Measurements from ENCODE around the gene NTRK2. TPM values are rescaled to one million over a fixed set of nuclear protein-coding genes. Genes with fewer than 3 reads are reported as not detected.

Gene NTRK2
- not detected in 2 replicates for total RNA-seq (2014; rRNA removed; shearing (Covaris generic); ENCODE audit: low replicate concordance)

GRCh38 chr9:84669288-84670137, at the start of gene NTRK2:
Gene NTRK2, plus strand, starts transcription at chr9:84669729. Its CDS starts 1,020 bp downstream, at chr9:84670749.
- no peaks in the 10 kb centered on the region for H3K9me3 ChIP-seq (ENCODE audit: low read length)
- no peak within 1 kb of the TSS for H3K27ac ChIP-seq (ENCODE audit: low read length)
- H3K4me2 ChIP-seq (ENCODE audit: low read depth, low read length, poor library complexity, severe bottlenecking): no peak within 1 kb of the TSS
- H3K9me2 ChIP-seq (replicated peaks; ENCODE audit: insufficient read depth, low read length): no peaks in the 10 kb centered on the region
- no peaks in the 10 kb centered on the region for H3K36me3 ChIP-seq (ENCODE audit: insufficient read depth, low read length)
- H3K27me3 ChIP-seq (ENCODE audit: low read length): no peaks in the 10 kb centered on the region
- H3K9ac ChIP-seq (ENCODE audit: low read length): no peak within 1 kb of the TSS
- no peak within 1 kb of the TSS for H2AFZ ChIP-seq (ENCODE audit: low read length)
- no peak within 1 kb of the TSS for H3K4me3 ChIP-seq (ENCODE audit: low read length)
- DNase-seq: no peak
- no peaks in the 10 kb centered on the region for H4K20me1 ChIP-seq (ENCODE audit: insufficient read depth, low read depth, low read length)
- no peaks in the 10 kb centered on the region for H3K79me2 ChIP-seq (ENCODE audit: low read length)
- H3K4me1 ChIP-seq (ENCODE audit: low read length): no peaks in the 10 kb centered on the region

- Histone ChIP-seq H2AFZ (ENCODE audit: low read length) (no peak overlapping the region), H3K9ac (ENCODE audit: low read length) (no peak overlapping the region), H3K9me2 (replicated peaks; ENCODE audit: insufficient read depth, low read length) (no peaks in the 10 kb centered on the region; the same call in 1 of the 2 replicates), H3K4me1 (ENCODE audit: low read length) (no peaks in the 10 kb centered on the region), H3K4me3 (ENCODE audit: low read length) (no peak overlapping the region), H3K9me3 (ENCODE audit: low read length) (no peaks in the 10 kb centered on the region), H3K4me2 (ENCODE audit: low read depth, low read length, poor library complexity, severe bottlenecking) (no peak overlapping the region), H3K27me3 (ENCODE audit: low read length) (no peaks in the 10 kb centered on the region; the same call in 1 of the 2 replicates), H3K27ac (ENCODE audit: low read length) (no peak overlapping the region), H3K36me3 (ENCODE audit: insufficient read depth, low read length) (no peaks in the 10 kb centered on the region), H4K20me1 (ENCODE audit: insufficient read depth, low read depth, low read length) (no peaks in the 10 kb centered on the region), H3K79me2 (ENCODE audit: low read length) (no peaks in the 10 kb centered on the region)
- no peak for DNase-seq
Measured at GRCh38 chr9:84620338-84620737, 49.2 kb upstream of the NTRK2 start.

DNA sequence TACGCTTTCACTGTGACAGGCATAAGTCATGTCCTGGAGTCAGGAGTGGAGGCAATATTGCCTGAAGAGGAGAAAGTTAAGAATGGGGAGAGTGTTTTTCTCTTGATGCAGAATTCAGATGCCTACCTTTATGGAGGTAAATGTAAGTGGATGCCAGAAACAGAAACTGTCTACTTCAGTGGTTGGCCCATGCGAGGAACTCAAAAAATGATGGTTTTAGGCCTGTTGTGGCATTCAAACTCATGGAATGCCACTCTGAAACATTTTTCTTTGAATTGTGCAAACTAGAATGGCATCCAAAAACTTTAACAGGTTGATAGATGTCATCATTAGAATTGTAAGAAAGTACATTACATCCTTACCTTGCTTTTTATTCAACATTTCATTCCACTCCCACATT, 47.7 kb upstream of the NTRK2 start:
- Histone ChIP-seq H3K36me3 (ENCODE audit: insufficient read depth, low read length) (no peaks in the 10 kb centered on the region), H3K4me3 (ENCODE audit: low read length) (no peak overlapping the region)

DNA sequence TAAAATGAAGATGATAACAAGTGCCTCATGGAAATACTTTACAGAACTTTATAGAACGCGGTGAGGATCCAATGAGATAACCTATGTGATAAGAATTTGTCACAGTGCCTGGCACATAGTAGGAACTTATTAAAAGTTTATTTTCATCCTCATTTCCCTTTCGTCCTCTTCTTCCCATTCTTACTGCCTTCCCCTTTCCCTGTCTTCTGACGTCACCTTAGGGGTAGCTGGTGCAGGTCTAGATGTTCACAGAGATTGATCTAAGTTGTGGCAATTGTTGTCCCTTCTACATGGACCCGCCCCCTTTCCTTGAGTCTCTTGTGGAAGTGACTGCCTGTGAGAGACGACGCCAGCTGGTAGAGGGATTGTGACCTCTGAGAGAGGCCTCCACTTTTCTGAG, 46.5 kb upstream of the NTRK2 start:
- Histone ChIP-seq H3K9me3 (ENCODE audit: low read length) (no peaks in the 10 kb centered on the region), H3K4me3 (ENCODE audit: low read length) (no peak overlapping the region), H3K27me3 (ENCODE audit: low read length) (no peaks in the 10 kb centered on the region), H3K36me3 (ENCODE audit: insufficient read depth, low read length) (no peaks in the 10 kb centered on the region), H3K4me1 (ENCODE audit: low read length) (no peaks in the 10 kb centered on the region), H3K27ac (ENCODE audit: low read length) (no peak overlapping the region), H3K9ac (ENCODE audit: low read length) (no peak overlapping the region), H3K9me2 (replicated peaks; ENCODE audit: insufficient read depth, low read length) (no peaks in the 10 kb centered on the region; the same call in 1 of the 2 replicates), H3K4me2 (ENCODE audit: low read depth, low read length, poor library complexity, severe bottlenecking) (no peak overlapping the region), H3K79me2 (ENCODE audit: low read length) (no peaks in the 10 kb centered on the region), H4K20me1 (ENCODE audit: insufficient read depth, low read depth, low read length) (no peaks in the 10 kb centered on the region), H2AFZ (ENCODE audit: low read length) (no peak overlapping the region)
- DNase-seq: no peak

More for the DNA sequence above, 47.7 kb upstream of the NTRK2 start:
- Histone ChIP-seq H2AFZ (ENCODE audit: low read length) (no peak overlapping the region), H3K27ac (ENCODE audit: low read length) (no peak overlapping the region), H3K9me2 (replicated peaks; ENCODE audit: insufficient read depth, low read length) (no peaks in the 10 kb centered on the region; the same call in 1 of the 2 replicates), H3K9me3 (ENCODE audit: low read length) (no peaks in the 10 kb centered on the region), H3K79me2 (ENCODE audit: low read length) (no peaks in the 10 kb centered on the region), H4K20me1 (ENCODE audit: insufficient read depth, low read depth, low read length) (no peaks in the 10 kb centered on the region), H3K4me1 (ENCODE audit: low read length) (no peaks in the 10 kb centered on the region), H3K9ac (ENCODE audit: low read length) (no peak overlapping the region), H3K27me3 (ENCODE audit: low read length) (no peaks in the 10 kb centered on the region; the same call in 1 of the 2 replicates), H3K4me2 (ENCODE audit: low read depth, low read length, poor library complexity, severe bottlenecking) (no peak overlapping the region)
- DNase-seq: no peak

GRCh38 chr9:84636436-84636835, 33.1 kb upstream of the NTRK2 start:
- no peak for DNase-seq
- Histone ChIP-seq H3K9ac (ENCODE audit: low read length) (no peak overlapping the region), H3K4me3 (ENCODE audit: low read length) (no peak overlapping the region), H3K9me3 (ENCODE audit: low read length) (no peaks in the 10 kb centered on the region), H3K27me3 (ENCODE audit: low read length) (no peaks in the 10 kb centered on the region), H3K27ac (ENCODE audit: low read length) (no peak overlapping the region), H3K4me2 (ENCODE audit: low read depth, low read length, poor library complexity, severe bottlenecking) (no peak overlapping the region), H3K4me1 (ENCODE audit: low read length) (no peaks in the 10 kb centered on the region), H3K9me2 (replicated peaks; ENCODE audit: insufficient read depth, low read length) (no peaks in the 10 kb centered on the region), H3K79me2 (ENCODE audit: low read length) (no peaks in the 10 kb centered on the region), H3K36me3 (ENCODE audit: insufficient read depth, low read length) (no peaks in the 10 kb centered on the region), H2AFZ (ENCODE audit: low read length) (no peak overlapping the region), H4K20me1 (ENCODE audit: insufficient read depth, low read depth, low read length) (no peaks in the 10 kb centered on the region)

- H3K79me2 ChIP-seq (ENCODE audit: low read length): no peaks in the 10 kb centered on the region
- H3K27ac ChIP-seq (ENCODE audit: low read length): no peak overlapping the region
- no peaks in the 10 kb centered on the region for H3K36me3 ChIP-seq (ENCODE audit: insufficient read depth, low read length)
- H4K20me1 ChIP-seq (ENCODE audit: insufficient read depth, low read depth, low read length): no peaks in the 10 kb centered on the region
- H3K27me3 ChIP-seq (ENCODE audit: low read length): no peaks in the 10 kb centered on the region
- H3K9ac ChIP-seq (ENCODE audit: low read length): no peak overlapping the region
- no peak overlapping the region for H2AFZ ChIP-seq (ENCODE audit: low read length)
- H3K9me3 ChIP-seq (ENCODE audit: low read length): no peaks in the 10 kb centered on the region
- no peak for DNase-seq
- no peaks in the 10 kb centered on the region; the same call in 1 of the 2 replicates for H3K9me2 ChIP-seq (replicated peaks; ENCODE audit: insufficient read depth, low read length)
- no peak overlapping the region for H3K4me3 ChIP-seq (ENCODE audit: low read length)
- no peak overlapping the region for H3K4me2 ChIP-seq (ENCODE audit: low read depth, low read length, poor library complexity, severe bottlenecking)
- H3K4me1 ChIP-seq (ENCODE audit: low read length): no peaks in the 10 kb centered on the region
Measured at GRCh38 chr9:84642553-84643141, 26.9 kb upstream of the NTRK2 start.

GRCh38 chr9:84647699-84648098, 21.8 kb upstream of the NTRK2 start:
- DNase-seq: no peak
- Histone ChIP-seq H3K4me1 (ENCODE audit: low read length) (no peaks in the 10 kb centered on the region), H4K20me1 (ENCODE audit: insufficient read depth, low read depth, low read length) (no peaks in the 10 kb centered on the region), H3K79me2 (ENCODE audit: low read length) (no peaks in the 10 kb centered on the region), H3K9ac (ENCODE audit: low read length) (no peak overlapping the region), H2AFZ (ENCODE audit: low read length) (no peak overlapping the region), H3K27me3 (ENCODE audit: low read length) (no peaks in the 10 kb centered on the region), H3K27ac (ENCODE audit: low read length) (no peak overlapping the region), H3K36me3 (ENCODE audit: insufficient read depth, low read length) (no peaks in the 10 kb centered on the region), H3K9me3 (ENCODE audit: low read length) (no peaks in the 10 kb centered on the region), H3K4me2 (ENCODE audit: low read depth, low read length, poor library complexity, severe bottlenecking) (no peak overlapping the region), H3K4me3 (ENCODE audit: low read length) (no peak overlapping the region), H3K9me2 (replicated peaks; ENCODE audit: insufficient read depth, low read length) (no peaks in the 10 kb centered on the region)

DNA sequence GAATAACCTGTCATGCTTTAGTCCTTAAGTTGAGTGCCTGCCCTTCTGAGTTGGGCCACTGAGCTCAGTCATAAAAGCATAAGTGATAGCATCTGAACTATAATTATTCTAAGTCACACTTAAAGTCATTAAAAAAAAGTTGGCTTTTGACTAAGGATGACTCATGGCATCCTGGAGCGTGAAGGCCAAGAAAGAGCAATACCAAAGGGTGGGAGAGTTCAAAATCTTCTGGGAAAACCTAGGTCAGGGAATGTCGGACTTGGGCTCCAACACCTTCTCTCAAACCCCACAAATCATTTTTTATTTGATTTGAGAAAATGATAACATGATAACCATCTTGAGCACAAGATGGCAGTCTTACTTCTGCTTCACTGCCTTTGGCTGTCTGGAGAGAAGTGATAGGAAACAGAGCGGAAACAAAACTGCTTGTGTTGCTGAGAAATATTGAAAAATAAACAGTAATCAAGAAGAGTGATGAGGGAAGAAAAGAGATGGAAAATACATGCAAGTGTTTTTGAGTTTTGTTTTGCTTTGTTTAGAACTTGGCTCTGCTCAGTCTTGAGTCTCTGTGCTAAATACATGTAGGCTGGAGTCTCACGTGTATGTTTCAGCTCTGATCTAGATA, 16.9 kb upstream of the NTRK2 start:
- H3K27ac ChIP-seq (ENCODE audit: low read length): no peak overlapping the region

More for the DNA sequence above, 16.9 kb upstream of the NTRK2 start:
- H3K36me3 ChIP-seq (ENCODE audit: insufficient read depth, low read length): no peaks in the 10 kb centered on the region
- H2AFZ ChIP-seq (ENCODE audit: low read length): no peak overlapping the region
- no peak overlapping the region for H3K4me3 ChIP-seq (ENCODE audit: low read length)
- no peaks in the 10 kb centered on the region for H3K27me3 ChIP-seq (ENCODE audit: low read length)
- no peak overlapping the region for H3K9ac ChIP-seq (ENCODE audit: low read length)
- DNase-seq: no peak
- H3K9me2 ChIP-seq (replicated peaks; ENCODE audit: insufficient read depth, low read length): no peaks in the 10 kb centered on the region
- no peaks in the 10 kb centered on the region for H3K79me2 ChIP-seq (ENCODE audit: low read length)
- H3K9me3 ChIP-seq (ENCODE audit: low read length): no peaks in the 10 kb centered on the region
- no peak overlapping the region for H3K4me2 ChIP-seq (ENCODE audit: low read depth, low read length, poor library complexity, severe bottlenecking)
- no peaks in the 10 kb centered on the region for H4K20me1 ChIP-seq (ENCODE audit: insufficient read depth, low read depth, low read length)
- H3K4me1 ChIP-seq (ENCODE audit: low read length): no peaks in the 10 kb centered on the region

Measured in Karpas-422 (cell line).